Measurements from ENCODE around the gene TAS2R14. TPM values are rescaled to one million over a fixed set of nuclear protein-coding genes. Genes with fewer than 3 reads are reported as not detected.

TAS2R14 gene
- polyA plus RNA-seq, 2 of the 4 experiments (the other 2 are of a cell fraction) = 0.80 to 4.1 TPM

DNA sequence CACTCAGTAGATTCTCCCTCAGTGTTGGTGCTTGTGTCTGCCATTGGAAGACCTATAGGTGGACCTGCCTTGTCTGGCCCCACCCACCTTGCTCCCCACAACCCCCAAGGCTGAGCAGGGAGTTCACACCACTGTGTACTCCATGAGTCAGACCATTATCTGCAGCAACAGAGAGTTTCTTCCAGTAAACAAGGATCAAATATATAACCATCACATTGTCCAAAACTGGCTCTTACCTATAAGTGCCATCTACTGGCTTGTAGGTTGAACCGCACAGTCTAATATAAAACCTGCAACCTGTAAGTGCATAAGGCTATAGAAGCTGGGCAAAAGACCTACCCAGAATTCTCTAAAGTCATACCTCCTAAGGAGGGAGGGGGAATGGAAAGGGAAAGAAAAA, 37.6 kb downstream of the TAS2R14 start (continued):
- TF ChIP-seq, protein P1, sequence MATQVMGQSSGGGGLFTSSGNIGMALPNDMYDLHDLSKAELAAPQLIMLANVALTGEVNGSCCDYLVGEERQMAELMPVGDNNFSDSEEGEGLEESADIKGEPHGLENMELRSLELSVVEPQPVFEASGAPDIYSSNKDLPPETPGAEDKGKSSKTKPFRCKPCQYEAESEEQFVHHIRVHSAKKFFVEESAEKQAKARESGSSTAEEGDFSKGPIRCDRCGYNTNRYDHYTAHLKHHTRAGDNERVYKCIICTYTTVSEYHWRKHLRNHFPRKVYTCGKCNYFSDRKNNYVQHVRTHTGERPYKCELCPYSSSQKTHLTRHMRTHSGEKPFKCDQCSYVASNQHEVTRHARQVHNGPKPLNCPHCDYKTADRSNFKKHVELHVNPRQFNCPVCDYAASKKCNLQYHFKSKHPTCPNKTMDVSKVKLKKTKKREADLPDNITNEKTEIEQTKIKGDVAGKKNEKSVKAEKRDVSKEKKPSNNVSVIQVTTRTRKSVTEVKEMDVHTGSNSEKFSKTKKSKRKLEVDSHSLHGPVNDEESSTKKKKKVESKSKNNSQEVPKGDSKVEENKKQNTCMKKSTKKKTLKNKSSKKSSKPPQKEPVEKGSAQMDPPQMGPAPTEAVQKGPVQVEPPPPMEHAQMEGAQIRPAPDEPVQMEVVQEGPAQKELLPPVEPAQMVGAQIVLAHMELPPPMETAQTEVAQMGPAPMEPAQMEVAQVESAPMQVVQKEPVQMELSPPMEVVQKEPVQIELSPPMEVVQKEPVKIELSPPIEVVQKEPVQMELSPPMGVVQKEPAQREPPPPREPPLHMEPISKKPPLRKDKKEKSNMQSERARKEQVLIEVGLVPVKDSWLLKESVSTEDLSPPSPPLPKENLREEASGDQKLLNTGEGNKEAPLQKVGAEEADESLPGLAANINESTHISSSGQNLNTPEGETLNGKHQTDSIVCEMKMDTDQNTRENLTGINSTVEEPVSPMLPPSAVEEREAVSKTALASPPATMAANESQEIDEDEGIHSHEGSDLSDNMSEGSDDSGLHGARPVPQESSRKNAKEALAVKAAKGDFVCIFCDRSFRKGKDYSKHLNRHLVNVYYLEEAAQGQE (IDR thresholded peaks at IDR 0.05) = no peak
- TF ChIP-seq, protein P2, sequence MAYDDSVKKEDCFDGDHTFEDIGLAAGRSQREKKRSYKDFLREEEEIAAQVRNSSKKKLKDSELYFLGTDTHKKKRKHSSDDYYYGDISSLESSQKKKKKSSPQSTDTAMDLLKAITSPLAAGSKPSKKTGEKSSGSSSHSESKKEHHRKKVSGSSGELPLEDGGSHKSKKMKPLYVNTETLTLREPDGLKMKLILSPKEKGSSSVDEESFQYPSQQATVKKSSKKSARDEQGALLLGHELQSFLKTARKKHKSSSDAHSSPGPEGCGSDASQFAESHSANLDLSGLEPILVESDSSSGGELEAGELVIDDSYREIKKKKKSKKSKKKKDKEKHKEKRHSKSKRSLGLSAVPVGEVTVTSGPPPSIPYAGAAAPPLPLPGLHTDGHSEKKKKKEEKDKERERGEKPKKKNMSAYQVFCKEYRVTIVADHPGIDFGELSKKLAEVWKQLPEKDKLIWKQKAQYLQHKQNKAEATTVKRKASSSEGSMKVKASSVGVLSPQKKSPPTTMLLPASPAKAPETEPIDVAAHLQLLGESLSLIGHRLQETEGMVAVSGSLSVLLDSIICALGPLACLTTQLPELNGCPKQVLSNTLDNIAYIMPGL (CRISPR knock-in tag; IDR thresholded peaks at IDR 0.05; ENCODE audit: borderline replicate concordance) = no peak
- TF ChIP-seq SMC3 (IDR thresholded peaks at IDR 0.05) (no peak), MYC (IDR thresholded peaks at IDR 0.05; ENCODE audit: borderline replicate concordance, low read length) (no peak)

DNA sequence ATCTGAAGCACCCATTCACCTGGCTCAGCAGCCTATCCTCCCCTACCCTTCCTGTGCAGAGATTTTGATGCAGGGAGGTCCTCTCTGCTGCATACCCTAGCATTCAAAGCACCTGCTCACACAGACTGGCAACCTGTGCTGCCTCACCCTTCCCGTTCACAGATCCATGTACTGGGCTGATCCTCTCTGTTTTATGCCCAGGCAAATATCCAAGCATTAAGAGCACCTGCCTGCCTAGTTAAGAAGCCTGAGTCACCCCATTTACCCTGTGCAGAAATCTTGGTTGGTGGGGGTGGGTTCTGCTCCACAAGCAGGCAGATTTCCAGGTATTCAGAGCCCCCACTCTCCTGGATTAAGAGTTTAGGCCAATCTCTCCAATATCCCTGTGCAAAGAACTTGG, 38.1 kb downstream of the TAS2R14 start:
- H3K4me1 ChIP-seq = no peaks in the 10 kb centered on the region
- no peak for DNase-seq (ENCODE audit: low read depth in 1 of 2, low spot score in 1 of 2)
- FAIRE-seq = no peak
- no peak overlapping the region for H3K27ac ChIP-seq
- no peak overlapping the region for H3K4me3 ChIP-seq
- no peak for ATAC-seq
- TF ChIP-seq CHD4 (IDR thresholded peaks at IDR 0.05; ENCODE audit: borderline replicate concordance) = no peak
- TF ChIP-seq, protein P3, sequence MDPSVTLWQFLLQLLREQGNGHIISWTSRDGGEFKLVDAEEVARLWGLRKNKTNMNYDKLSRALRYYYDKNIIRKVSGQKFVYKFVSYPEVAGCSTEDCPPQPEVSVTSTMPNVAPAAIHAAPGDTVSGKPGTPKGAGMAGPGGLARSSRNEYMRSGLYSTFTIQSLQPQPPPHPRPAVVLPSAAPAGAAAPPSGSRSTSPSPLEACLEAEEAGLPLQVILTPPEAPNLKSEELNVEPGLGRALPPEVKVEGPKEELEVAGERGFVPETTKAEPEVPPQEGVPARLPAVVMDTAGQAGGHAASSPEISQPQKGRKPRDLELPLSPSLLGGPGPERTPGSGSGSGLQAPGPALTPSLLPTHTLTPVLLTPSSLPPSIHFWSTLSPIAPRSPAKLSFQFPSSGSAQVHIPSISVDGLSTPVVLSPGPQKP (IDR thresholded peaks at IDR 0.05; ENCODE audit: low read depth, low read length) = no peak
- ChIA-PET CTCF (no interaction called here), POLR2A (no interaction called here)
- WGBS (ENCODE audit: missing lambda C conversion rate) = 93% methylated on average over 1 of the region's 1 CpG
- no peak overlapping the region for H3K4me2 ChIP-seq
- H3K9me3 ChIP-seq = peaks cover 33% of the 10 kb centered on the region; the same call in 2 of the 3 replicates

DNA sequence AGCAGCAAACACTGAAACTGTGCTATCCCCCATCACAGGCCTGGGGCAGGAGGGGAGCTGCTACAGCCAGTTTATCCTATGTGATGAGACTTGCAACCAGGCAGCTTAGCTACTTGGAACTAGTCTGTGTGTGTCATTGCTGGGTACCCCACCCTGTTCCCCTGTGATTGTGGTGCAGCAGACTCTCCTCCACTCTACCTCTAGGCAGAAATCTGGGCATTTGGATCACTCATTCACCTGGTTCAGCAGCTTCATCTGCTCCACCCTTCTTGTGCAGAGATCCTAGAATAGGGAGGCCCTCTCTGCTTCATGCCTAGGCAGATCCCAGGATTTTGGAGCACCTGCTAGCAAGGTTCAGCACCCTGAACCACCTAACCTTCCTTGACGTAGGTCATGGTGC, 38.5 kb downstream of the TAS2R14 start:
- no peak overlapping the region for H3K4me2 ChIP-seq
- no peak for FAIRE-seq
- 100% methylated on average over 1 of the region's 1 CpG for WGBS (ENCODE audit: missing lambda C conversion rate)
- no peak for ATAC-seq
- no peak overlapping the region for H3K4me3 ChIP-seq
- no peak for DNase-seq (ENCODE audit: low read depth in 1 of 2, low spot score in 1 of 2)
- H3K4me1 ChIP-seq = no peaks in the 10 kb centered on the region
- no peak overlapping the region for H3K27ac ChIP-seq
- no peak for TF ChIP-seq GATA3 (IDR thresholded peaks at IDR 0.05; ENCODE audit: borderline replicate concordance)
- TF ChIP-seq ZC3H11A (IDR thresholded peaks at IDR 0.05) = no peak
- TF ChIP-seq RARB (CRISPR knock-in tag; IDR thresholded peaks at IDR 0.05) = no peak
- TF ChIP-seq, protein P4, sequence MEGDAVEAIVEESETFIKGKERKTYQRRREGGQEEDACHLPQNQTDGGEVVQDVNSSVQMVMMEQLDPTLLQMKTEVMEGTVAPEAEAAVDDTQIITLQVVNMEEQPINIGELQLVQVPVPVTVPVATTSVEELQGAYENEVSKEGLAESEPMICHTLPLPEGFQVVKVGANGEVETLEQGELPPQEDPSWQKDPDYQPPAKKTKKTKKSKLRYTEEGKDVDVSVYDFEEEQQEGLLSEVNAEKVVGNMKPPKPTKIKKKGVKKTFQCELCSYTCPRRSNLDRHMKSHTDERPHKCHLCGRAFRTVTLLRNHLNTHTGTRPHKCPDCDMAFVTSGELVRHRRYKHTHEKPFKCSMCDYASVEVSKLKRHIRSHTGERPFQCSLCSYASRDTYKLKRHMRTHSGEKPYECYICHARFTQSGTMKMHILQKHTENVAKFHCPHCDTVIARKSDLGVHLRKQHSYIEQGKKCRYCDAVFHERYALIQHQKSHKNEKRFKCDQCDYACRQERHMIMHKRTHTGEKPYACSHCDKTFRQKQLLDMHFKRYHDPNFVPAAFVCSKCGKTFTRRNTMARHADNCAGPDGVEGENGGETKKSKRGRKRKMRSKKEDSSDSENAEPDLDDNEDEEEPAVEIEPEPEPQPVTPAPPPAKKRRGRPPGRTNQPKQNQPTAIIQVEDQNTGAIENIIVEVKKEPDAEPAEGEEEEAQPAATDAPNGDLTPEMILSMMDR (IDR thresholded peaks at IDR 0.05) = no peak
- TF ChIP-seq JUNB (IDR thresholded peaks at IDR 0.05) = no peak
- no peak for TF ChIP-seq MYC (IDR thresholded peaks at IDR 0.05; ENCODE audit: borderline replicate concordance, low read length)
- TF ChIP-seq CHD2 (IDR thresholded peaks at IDR 0.05; ENCODE audit: low read length, partially characterized antibody) = no peak
- TF ChIP-seq, protein P2 (CRISPR knock-in tag; IDR thresholded peaks at IDR 0.05; ENCODE audit: borderline replicate concordance) = no peak
- TF ChIP-seq, protein P3 (IDR thresholded peaks at IDR 0.05; ENCODE audit: low read depth, low read length) = no peak
- no peak for TF ChIP-seq HOXA7 (CRISPR knock-in tag; IDR thresholded peaks at IDR 0.05)
- TF ChIP-seq NR3C1 (IDR thresholded peaks at IDR 0.05) = no peak
- TF ChIP-seq ZNF302 (CRISPR knock-in tag; IDR thresholded peaks at IDR 0.05) = no peak
- no peak for TF ChIP-seq MAFK (IDR thresholded peaks at IDR 0.05; ENCODE audit: partially characterized antibody)
- ChIA-PET CTCF (no interaction called here), POLR2A (no interaction called here)
- peaks cover 33% of the 10 kb centered on the region; the same call in 2 of the 3 replicates for H3K9me3 ChIP-seq

All from A549 (cell line).